HepG2 (cell line): ENCODE results near the gene RNF168. TPM values are rescaled to one million over a fixed set of nuclear protein-coding genes. Genes with fewer than 3 reads are reported as not detected.

Experiments
- AKNA ChIP-seq: sonication (generic); formaldehyde crosslinking; IDR thresholded peaks from 2 replicates; pipeline ENCODE4 v1.4.0; 2020; ENCODE audit warnings: missing genetic modification reagents, borderline replicate concordance
- DZIP1 ChIP-seq: sonication (generic); formaldehyde crosslinking; IDR thresholded peaks from 2 replicates; pipeline ENCODE4 v1.5.0; 2020; ENCODE audit warnings: mild to moderate bottlenecking, missing genetic modification reagents
- ELF1 ChIP-seq: sonication (generic); formaldehyde crosslinking; IDR thresholded peaks from 2 replicates; pipeline ENCODE4 v1.4.0; 2020; ENCODE audit warnings: missing genetic modification reagents
- GATAD2A ChIP-seq: IDR thresholded peaks from 2 replicates; pipeline ENCODE4 v1.6.1; 2016
- RFX3 ChIP-seq: IDR thresholded peaks from 2 replicates; pipeline ENCODE4 v1.6.1; 2016; ENCODE audit warnings: missing biosample characterization, missing genetic modification reagents
- SIX4 ChIP-seq: sonication (generic); formaldehyde crosslinking; IDR thresholded peaks from 2 replicates; pipeline ENCODE4 v1.4.0; 2020; ENCODE audit warnings: missing genetic modification reagents
- SP140L ChIP-seq: sonication (generic); formaldehyde crosslinking; IDR thresholded peaks from 2 replicates; pipeline ENCODE4 v1.4.0; 2020; ENCODE audit warnings: missing genetic modification reagents, borderline replicate concordance
- SRY ChIP-seq: sonication (generic); formaldehyde crosslinking; IDR thresholded peaks from 2 replicates; pipeline ENCODE4 v1.8.0; 2022; ENCODE audit warnings: mild to moderate bottlenecking, missing genetic modification reagents
- SYNCRIP ChIP-seq: fragments of 200-400 bp; formaldehyde crosslinking; IDR thresholded peaks from 2 replicates; pipeline ENCODE4 v1.6.1; 2018; ENCODE audit warnings: mild to moderate bottlenecking, low read depth, low read length; ENCODE audit not compliant: insufficient read depth
- TMF1 ChIP-seq: sonication (generic); formaldehyde crosslinking; IDR thresholded peaks from 2 replicates; pipeline ENCODE4 v1.8.1; 2022; ENCODE audit warnings: low read depth, missing genetic modification reagents
- TOE1 ChIP-seq: sonication (generic); formaldehyde crosslinking; IDR thresholded peaks from 2 replicates; pipeline ENCODE4 v1.4.0; 2020; ENCODE audit warnings: mild to moderate bottlenecking, missing genetic modification reagents
- ZFX ChIP-seq: sonication (generic); formaldehyde crosslinking; IDR thresholded peaks from 2 replicates; pipeline ENCODE4 v1.4.0; 2020; ENCODE audit warnings: mild to moderate bottlenecking, low read depth, missing genetic modification reagents, moderate library complexity
- ZNF20 ChIP-seq: sonication (generic); formaldehyde crosslinking; IDR thresholded peaks from 2 replicates; pipeline ENCODE4 v1.4.0; 2020; ENCODE audit warnings: mild to moderate bottlenecking, moderate library complexity, missing genetic modification reagents
- ZNF225 ChIP-seq: sonication (generic); formaldehyde crosslinking; IDR thresholded peaks from 2 replicates; pipeline ENCODE4 v1.4.0; 2020; ENCODE audit warnings: mild to moderate bottlenecking, missing genetic modification reagents
- ZNF615 ChIP-seq: sonication (generic); formaldehyde crosslinking; IDR thresholded peaks from 2 replicates; pipeline ENCODE4 v1.5.0; 2020; ENCODE audit warnings: mild to moderate bottlenecking, missing genetic modification reagents, borderline replicate concordance
- polyA plus RNA-seq, 8 experiments: library from polyadenylated mRNA; depleted of rRNA in 3 of 8; stranded (reverse) in 7 of 8; unstranded in 1 of 8; fragments of >200 nt; fragmentation: Illumina TruSeq in 4 of 8; extraction: Trizol in 4 of 8; gene quantifications; 2 replicates each; pipeline versions ENCODE4 v1.2.1 to v1.2.3, GENCODE V29; 2011 to 2016; ENCODE audit warnings: low read depth in 4 of 8, missing spikeins in 1 of 8, mixed read lengths in 1 of 8; ENCODE audit not compliant: insufficient read depth in 1 of 8
- total RNA-seq, 5 experiments: library from RNA; depleted of rRNA; stranded (reverse); fragments of >200 nt; fragmentation: Illumina TruSeq; extraction: Trizol; gene quantifications; 2 replicates each; pipeline ENCODE4 v1.2.3, GENCODE V29; 2016; ENCODE audit warnings: low read depth in 1 of 5
- TF ChIP-seq, protein P1 (sequence below): sonication (generic); formaldehyde crosslinking; IDR thresholded peaks from 2 replicates; pipeline ENCODE4 v1.4.0; 2020; ENCODE audit warnings: missing genetic modification reagents

The RNF168 gene
- total and polyA plus RNA-seq, 2 of the 13 experiments (the other 11 are each of a cell fraction or from before 2014, with no cell fraction given), result 3.7 to 22.9 TPM

DNA sequence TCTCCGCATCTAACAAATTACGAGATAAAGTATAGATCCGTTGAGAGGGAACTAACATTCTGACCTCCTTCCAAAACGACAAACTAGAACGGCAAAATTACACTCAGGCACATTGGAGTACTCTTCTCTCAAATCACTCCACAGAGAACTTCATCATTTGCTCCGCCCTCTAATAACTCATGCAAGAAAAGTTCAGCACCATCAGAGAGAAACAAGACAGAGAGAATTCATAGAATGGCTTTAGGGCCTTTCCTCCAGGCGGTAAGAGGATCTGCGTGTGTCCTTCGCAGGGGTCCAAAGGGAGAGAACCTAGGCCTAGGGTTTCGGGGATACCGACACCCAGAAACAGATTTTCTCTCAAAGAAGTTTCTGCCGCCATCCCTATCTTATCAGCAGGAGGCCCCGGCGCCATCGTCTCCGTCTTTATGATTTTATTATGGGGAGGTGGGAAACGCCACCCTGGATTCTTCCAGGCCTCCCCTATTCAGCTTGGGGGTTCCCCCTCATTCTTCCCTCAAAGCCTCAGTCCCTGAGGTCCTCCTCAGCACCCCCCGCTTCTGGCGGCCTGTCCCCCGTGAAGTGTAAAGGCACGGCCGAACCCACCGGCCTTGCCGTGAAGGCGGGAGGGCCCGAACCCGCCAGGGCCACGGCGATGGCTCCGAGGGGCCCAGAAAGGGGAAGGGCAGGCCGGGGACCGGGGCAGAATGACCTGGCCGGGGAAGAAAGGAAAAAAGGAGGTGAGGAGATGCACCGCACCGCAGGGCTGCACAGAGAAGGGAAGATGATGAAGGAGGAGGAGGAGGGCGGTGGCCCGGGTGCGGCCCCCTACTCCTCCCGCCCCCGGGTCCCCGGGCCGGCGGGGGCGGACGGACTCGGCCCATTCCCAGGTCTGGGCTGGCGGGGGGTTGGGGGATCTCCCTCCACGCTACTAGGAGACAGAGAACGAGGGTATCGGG lies 72.1 kb downstream of the RNF168 start (continued):
- TF ChIP-seq AKNA, result no peak
- peak; percentile 89; the same call in 1 of the 2 replicates for TF ChIP-seq TMF1 (CRISPR knock-in tag)
- TF ChIP-seq DZIP1 (CRISPR knock-in tag), result 0 out of 2 replicates have a peak, but pooled peaks have one; percentile 66
- no peak for TF ChIP-seq SP140L (CRISPR knock-in tag)
- peak; percentile 93 for TF ChIP-seq ZFX (CRISPR knock-in tag)
- TF ChIP-seq SYNCRIP, result no peak
- TF ChIP-seq GATAD2A (CRISPR knock-in tag), result no peak
- TF ChIP-seq ZNF615, result 0 out of 2 replicates have a peak, but pooled peaks have one; percentile 68
- TF ChIP-seq, protein P1, sequence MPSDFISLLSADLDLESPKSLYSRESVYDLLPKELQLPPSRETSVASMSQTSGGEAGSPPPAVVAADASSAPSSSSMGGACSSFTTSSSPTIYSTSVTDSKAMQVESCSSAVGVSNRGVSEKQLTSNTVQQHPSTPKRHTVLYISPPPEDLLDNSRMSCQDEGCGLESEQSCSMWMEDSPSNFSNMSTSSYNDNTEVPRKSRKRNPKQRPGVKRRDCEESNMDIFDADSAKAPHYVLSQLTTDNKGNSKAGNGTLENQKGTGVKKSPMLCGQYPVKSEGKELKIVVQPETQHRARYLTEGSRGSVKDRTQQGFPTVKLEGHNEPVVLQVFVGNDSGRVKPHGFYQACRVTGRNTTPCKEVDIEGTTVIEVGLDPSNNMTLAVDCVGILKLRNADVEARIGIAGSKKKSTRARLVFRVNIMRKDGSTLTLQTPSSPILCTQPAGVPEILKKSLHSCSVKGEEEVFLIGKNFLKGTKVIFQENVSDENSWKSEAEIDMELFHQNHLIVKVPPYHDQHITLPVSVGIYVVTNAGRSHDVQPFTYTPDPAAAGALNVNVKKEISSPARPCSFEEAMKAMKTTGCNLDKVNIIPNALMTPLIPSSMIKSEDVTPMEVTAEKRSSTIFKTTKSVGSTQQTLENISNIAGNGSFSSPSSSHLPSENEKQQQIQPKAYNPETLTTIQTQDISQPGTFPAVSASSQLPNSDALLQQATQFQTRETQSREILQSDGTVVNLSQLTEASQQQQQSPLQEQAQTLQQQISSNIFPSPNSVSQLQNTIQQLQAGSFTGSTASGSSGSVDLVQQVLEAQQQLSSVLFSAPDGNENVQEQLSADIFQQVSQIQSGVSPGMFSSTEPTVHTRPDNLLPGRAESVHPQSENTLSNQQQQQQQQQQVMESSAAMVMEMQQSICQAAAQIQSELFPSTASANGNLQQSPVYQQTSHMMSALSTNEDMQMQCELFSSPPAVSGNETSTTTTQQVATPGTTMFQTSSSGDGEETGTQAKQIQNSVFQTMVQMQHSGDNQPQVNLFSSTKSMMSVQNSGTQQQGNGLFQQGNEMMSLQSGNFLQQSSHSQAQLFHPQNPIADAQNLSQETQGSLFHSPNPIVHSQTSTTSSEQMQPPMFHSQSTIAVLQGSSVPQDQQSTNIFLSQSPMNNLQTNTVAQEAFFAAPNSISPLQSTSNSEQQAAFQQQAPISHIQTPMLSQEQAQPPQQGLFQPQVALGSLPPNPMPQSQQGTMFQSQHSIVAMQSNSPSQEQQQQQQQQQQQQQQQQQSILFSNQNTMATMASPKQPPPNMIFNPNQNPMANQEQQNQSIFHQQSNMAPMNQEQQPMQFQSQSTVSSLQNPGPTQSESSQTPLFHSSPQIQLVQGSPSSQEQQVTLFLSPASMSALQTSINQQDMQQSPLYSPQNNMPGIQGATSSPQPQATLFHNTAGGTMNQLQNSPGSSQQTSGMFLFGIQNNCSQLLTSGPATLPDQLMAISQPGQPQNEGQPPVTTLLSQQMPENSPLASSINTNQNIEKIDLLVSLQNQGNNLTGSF, result no peak
- no peak for TF ChIP-seq RFX3 (CRISPR knock-in tag)
- TF ChIP-seq ELF1 (CRISPR knock-in tag), result no peak
- no peak for TF ChIP-seq SIX4
- peak; percentile 27; the same call in 1 of the 2 replicates for TF ChIP-seq SRY (CRISPR knock-in tag)
- TF ChIP-seq ZNF20 (CRISPR knock-in tag), result 0 out of 2 replicates have a peak, but pooled peaks have one; percentile 28
- TF ChIP-seq TOE1, result no peak
- TF ChIP-seq ZNF225 (CRISPR knock-in tag), result peak; percentile 58; the same call in 1 of the 2 replicates
